Measurements from ENCODE around the gene ARMH2.

DNA sequence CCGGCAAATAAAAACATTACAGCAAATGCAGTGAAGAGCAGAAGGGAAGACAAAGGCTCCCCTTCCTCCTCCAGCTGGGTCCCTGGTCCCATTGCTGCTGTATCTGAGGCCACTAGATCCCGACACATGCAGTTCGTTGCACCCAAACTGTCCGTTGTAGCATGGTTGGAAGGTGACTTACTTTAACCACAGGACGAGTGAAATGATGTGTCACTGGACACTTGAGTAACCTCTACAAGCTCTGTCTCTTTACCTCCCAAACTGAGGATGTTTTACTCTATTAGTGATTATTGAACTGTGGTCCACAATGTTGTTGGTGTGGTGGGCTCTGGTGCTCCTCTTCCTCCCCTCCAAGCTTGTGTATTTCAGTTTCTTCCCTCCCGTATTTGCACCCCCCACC, 46.2 kb upstream of the ARMH2 start:
- TF ChIP-seq POLR2A (IDR thresholded peaks at IDR 0.05): no peak
- no peak for TF ChIP-seq CTCF (IDR thresholded peaks at IDR 0.05)
